HG03064 (cell line): ENCODE measurements around the gene CRACR2A.

Experiments used
- ATAC-seq: cut with Tn5 transposase; IDR thresholded peaks from one replicate; pipeline ENCODE4 v1.9.1; 2021; ENCODE audit warnings: low read depth; ENCODE audit not compliant: unreplicated experiment

CRACR2A gene

GRCh38 chr12:3752741-3753486 lies at the start of gene CRACR2A:
Gene CRACR2A (minus strand): TSS chr12:3753109. CDS start chr12:3696999, 56,110 bp downstream.
- peak; percentile 85 for ATAC-seq

GRCh38 chr12:3797531-3798048 lies 44.7 kb upstream of the CRACR2A start:
- no peak for ATAC-seq

- no peak for ATAC-seq
These were observed 42.7 kb upstream of the CRACR2A start for GRCh38 chr12:3795492-3796133.

GRCh38 chr12:3795066-3795465 lies 42.2 kb upstream of the CRACR2A start:
- ATAC-seq: no peak

- no peak for ATAC-seq
These were observed 39.8 kb upstream of the CRACR2A start for GRCh38 chr12:3792623-3793288.

GRCh38 chr12:3791256-3791874 lies 38.5 kb upstream of the CRACR2A start:
- no peak for ATAC-seq

- no peak for ATAC-seq
These were observed 37.7 kb upstream of the CRACR2A start for GRCh38 chr12:3790642-3791041.

- ATAC-seq: no peak
These were observed 36.9 kb upstream of the CRACR2A start for GRCh38 chr12:3789838-3790237.

GRCh38 chr12:3777206-3777809 lies 24.4 kb upstream of the CRACR2A start:
- no peak for ATAC-seq

- no peak for ATAC-seq
These were observed 22.6 kb upstream of the CRACR2A start for GRCh38 chr12:3775385-3776035.

GRCh38 chr12:3772380-3772779 lies 19.5 kb upstream of the CRACR2A start:
- ATAC-seq: no peak

- no peak for ATAC-seq
These were observed 18.9 kb upstream of the CRACR2A start for GRCh38 chr12:3771853-3772252.

GRCh38 chr12:3770891-3771290 lies 18.0 kb upstream of the CRACR2A start:
- no peak for ATAC-seq

- ATAC-seq: no peak
These were observed 16.1 kb upstream of the CRACR2A start for GRCh38 chr12:3768911-3769447.

GRCh38 chr12:3761116-3761735 lies 8.3 kb upstream of the CRACR2A start:
- ATAC-seq: no peak

GRCh38 chr12:3759878-3760277 lies 7.0 kb upstream of the CRACR2A start:
- no peak for ATAC-seq

GRCh38 chr12:3757261-3757660 lies 4.4 kb upstream of the CRACR2A start:
- no peak for ATAC-seq

GRCh38 chr12:3755898-3756297 lies 3.0 kb upstream of the CRACR2A start:
- ATAC-seq: no peak

- ATAC-seq: no peak
These were observed 805 bp upstream of the CRACR2A start for GRCh38 chr12:3753544-3754284.
